DOHH2 (cell line): ENCODE measurements around the gene CSNK2A3.

Source experiments
- CTCF ChIP-seq: fragments of 200-600 bp; sonication (generic); IDR thresholded peaks from one replicate; pipeline ENCODE4 v1.5.1; 2014; ENCODE audit warnings: antibody characterized with exemption, mild to moderate bottlenecking, low read depth, low read length; ENCODE audit not compliant: poor library complexity, severe bottlenecking
- EZH2phosphoT487 ChIP-seq: fragments of 200-600 bp; sonication (generic); IDR thresholded peaks from 2 replicates; pipeline ENCODE4 v1.6.1; 2017; ENCODE audit warnings: borderline replicate concordance, mild to moderate bottlenecking, antibody characterized with exemption, low read length, moderate library complexity, mixed read lengths

- no peak for TF ChIP-seq CTCF
- no peak for TF ChIP-seq EZH2phosphoT487
Measured at GRCh38 chr11:11311169-11311568, 41.9 kb downstream of the CSNK2A3 start.
